Measurements from ENCODE around the gene TRIM51.
"Not testable (repeated sequence)": the region's sequence is repeated elsewhere in the genome, so short reads cannot be mapped to it uniquely, and the experiment has no call there.

Gene TRIM51, protein sequence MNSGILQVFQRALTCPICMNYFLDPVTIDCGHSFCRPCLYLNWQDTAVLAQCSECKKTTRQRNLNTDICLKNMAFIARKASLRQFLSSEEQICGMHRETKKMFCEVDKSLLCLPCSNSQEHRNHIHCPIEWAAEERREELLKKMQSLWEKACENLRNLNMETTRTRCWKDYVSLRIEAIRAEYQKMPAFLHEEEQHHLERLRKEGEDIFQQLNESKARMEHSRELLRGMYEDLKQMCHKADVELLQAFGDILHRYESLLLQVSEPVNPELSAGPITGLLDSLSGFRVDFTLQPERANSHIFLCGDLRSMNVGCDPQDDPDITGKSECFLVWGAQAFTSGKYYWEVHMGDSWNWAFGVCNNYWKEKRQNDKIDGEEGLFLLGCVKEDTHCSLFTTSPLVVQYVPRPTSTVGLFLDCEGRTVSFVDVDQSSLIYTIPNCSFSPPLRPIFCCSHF

DNA sequence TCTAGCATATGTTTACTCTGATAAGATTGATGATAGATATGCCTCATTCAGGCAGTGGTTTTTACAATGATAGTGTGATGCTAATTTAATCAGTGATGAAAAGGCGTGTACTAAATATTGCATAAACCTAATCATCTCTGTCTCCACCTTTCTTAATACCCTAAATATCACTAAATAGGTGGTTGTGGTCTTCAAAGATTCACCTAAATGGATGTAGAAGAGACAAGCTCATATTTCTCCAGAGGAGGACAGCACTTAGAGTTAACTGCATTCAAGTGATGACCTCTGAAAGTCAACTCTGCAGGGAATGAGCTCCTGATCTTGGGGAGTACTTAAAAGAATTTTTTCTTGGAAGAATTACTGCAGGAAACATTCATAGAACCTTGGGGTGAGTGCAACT, at the start of gene TRIM51:
TRIM51 (plus strand) TSS at position 301 of the 400 bp plus-strand sequence. CDS start 2,132 bp downstream, outside the sequence.
- H3K4me1 Mint-ChIP-seq (ENCODE audit: low read depth); H3K27ac Mint-ChIP-seq; H3K27me3 Mint-ChIP-seq; H3K4me3 Mint-ChIP-seq; H3K36me3 Mint-ChIP-seq (ENCODE audit: low read depth); H3K9me3 Mint-ChIP-seq: not testable (repeated sequence)

DNA sequence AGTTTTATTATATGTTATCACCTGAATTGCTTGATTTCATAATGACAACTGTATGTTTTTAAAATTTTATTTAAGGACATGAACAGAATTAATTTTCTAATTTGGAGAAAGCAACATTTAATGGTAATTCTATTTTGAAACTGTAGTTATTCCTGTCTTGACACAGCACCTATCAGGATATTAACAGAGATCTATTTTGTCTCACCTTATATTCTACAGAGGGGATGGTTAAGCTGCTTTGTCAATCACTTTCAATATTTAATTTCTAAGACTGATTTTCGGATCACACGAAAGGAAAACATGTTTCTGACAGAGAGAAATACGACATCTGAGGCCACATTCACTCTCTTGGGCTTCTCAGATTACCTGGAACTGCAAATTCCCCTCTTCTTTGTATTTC, 44.6 kb upstream of the TRIM51 start, which contains the start of gene OR5D16:
OR5D16 (plus strand) TSS at position 301 of the 400 bp plus-strand sequence; CDS start at position 301, 0 bp downstream.
- Mint-ChIP-seq H3K27me3 (no peaks in the 10 kb centered on the region), H3K36me3 (ENCODE audit: low read depth) (no peaks in the 10 kb centered on the region), H3K27ac (no peak within 1 kb of the TSS), H3K9me3 (peaks cover 19% of the 10 kb centered on the region), H3K4me1 (ENCODE audit: low read depth) (no peaks in the 10 kb centered on the region), H3K4me3 (no peak within 1 kb of the TSS)

DNA sequence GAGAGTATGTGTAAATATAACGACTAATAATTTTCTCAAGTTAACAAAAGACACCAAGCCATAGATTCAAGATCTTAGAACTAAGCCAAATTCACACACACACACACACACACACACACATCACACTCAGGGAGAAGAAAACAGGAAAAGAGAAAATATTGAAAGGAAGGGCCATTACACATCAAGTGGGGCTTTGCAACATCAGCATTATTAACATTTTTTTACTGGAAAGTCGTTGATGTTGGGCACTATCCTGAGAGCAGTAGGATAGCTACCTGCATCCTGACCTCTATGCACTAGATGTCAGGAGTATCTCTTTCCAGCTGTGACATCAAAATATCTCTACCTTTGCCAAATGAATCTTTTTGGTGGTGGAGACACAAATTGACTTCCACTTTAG, 35.6 kb upstream of the TRIM51 start:
- Mint-ChIP-seq H3K36me3 (ENCODE audit: low read depth) (no peaks in the 10 kb centered on the region), H3K9me3 (peaks cover 16% of the 10 kb centered on the region), H3K4me1 (ENCODE audit: low read depth) (no peaks in the 10 kb centered on the region), H3K27ac (no peak overlapping the region), H3K27me3 (no peaks in the 10 kb centered on the region), H3K4me3 (no peak overlapping the region)

DNA sequence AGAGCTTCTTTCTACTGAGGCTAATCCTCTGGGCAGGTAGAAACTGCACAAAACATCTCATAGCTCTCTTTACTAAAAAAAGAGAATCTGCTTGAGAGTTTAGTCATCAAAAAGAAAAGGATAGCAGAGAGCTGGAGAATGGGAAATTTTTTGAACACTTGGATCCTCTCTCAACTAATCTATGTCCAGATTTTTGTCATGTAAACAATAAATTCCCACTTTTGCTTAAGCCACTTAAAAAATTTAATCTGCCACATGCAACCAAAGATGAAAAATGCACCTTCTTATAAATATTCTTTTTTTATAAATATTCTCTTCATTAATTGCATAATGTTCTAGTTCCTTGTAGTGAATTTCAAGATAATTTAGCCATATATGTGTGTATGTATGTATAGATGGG, 34.1 kb upstream of the TRIM51 start:
- H3K27me3 Mint-ChIP-seq = no peaks in the 10 kb centered on the region
- no peak overlapping the region for H3K27ac Mint-ChIP-seq
- H3K4me1 Mint-ChIP-seq (ENCODE audit: low read depth) = no peaks in the 10 kb centered on the region
- peaks cover 25% of the 10 kb centered on the region for H3K9me3 Mint-ChIP-seq
- no peak overlapping the region for H3K4me3 Mint-ChIP-seq
- no peaks in the 10 kb centered on the region for H3K36me3 Mint-ChIP-seq (ENCODE audit: low read depth)

DNA sequence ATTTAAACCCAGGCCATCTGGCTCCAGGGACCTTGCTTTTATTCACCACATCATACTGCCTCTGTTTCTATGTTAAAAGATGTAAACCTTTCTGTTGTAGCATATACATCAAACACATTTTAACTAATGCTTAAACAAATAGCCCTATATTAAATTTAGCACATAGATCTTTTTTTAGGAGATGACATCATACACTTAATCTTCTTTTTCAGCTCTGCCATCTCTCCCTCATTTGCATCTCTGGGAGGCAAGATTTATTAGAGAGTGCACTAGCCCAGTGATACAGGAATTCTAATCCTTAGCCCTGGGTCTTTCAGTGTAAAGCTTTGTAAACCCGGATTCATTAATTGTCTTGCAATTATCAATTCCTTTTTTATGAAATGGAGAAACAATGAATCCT, 31.0 kb upstream of the TRIM51 start:
- H3K9me3 Mint-ChIP-seq = peaks cover 26% of the 10 kb centered on the region
- H3K4me1 Mint-ChIP-seq (ENCODE audit: low read depth) = no peaks in the 10 kb centered on the region
- no peak overlapping the region for H3K4me3 Mint-ChIP-seq
- H3K27ac Mint-ChIP-seq = no peak overlapping the region
- H3K36me3 Mint-ChIP-seq (ENCODE audit: low read depth) = no peaks in the 10 kb centered on the region
- H3K27me3 Mint-ChIP-seq = no peaks in the 10 kb centered on the region

DNA sequence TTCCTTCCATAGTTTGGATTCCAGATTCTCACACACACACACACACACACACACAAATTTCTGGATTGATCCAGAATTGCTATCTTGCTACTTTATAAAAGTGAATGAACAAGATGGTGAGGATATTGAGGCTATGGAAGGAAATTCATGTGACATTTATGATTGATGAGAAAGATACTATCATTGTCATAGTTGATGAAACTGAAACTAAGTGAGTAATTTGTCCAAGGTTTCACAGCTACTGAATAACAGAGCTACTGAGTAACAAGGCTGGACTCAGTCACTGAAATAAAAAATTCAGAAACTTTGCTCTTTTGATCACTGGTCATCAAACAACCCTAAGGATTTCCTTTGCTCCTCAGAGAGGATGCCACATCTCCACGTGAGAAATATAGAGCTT, 28.4 kb upstream of the TRIM51 start:
- no peaks in the 10 kb centered on the region for H3K4me1 Mint-ChIP-seq (ENCODE audit: low read depth)
- H3K4me3 Mint-ChIP-seq = no peak overlapping the region
- peaks cover 20% of the 10 kb centered on the region for H3K9me3 Mint-ChIP-seq
- no peak overlapping the region for H3K27ac Mint-ChIP-seq
- H3K36me3 Mint-ChIP-seq (ENCODE audit: low read depth) = no peaks in the 10 kb centered on the region
- H3K27me3 Mint-ChIP-seq = no peaks in the 10 kb centered on the region

DNA sequence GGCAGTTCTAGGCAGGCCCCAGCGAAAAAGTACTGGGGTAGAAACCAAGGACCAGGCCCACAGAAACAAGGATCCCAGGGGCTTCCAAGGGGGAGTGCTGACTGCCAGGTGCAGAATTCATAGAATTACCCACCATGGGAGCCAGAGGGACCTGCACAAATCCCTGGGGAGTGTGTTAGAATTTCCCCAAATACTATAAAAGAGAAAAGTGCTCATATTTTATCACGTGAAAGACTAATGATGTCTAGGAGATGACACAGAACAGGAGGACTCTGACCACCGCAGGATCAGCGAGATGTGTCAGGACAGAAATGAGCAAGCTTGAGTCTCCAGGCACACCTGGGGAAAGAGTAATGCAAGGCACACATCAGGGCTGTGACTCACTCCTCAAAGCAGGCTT, 15.7 kb upstream of the TRIM51 start:
- H3K9me3 Mint-ChIP-seq; H3K27me3 Mint-ChIP-seq; H3K27ac Mint-ChIP-seq; H3K36me3 Mint-ChIP-seq (ENCODE audit: low read depth); H3K4me3 Mint-ChIP-seq; H3K4me1 Mint-ChIP-seq (ENCODE audit: low read depth): not testable (repeated sequence)

DNA sequence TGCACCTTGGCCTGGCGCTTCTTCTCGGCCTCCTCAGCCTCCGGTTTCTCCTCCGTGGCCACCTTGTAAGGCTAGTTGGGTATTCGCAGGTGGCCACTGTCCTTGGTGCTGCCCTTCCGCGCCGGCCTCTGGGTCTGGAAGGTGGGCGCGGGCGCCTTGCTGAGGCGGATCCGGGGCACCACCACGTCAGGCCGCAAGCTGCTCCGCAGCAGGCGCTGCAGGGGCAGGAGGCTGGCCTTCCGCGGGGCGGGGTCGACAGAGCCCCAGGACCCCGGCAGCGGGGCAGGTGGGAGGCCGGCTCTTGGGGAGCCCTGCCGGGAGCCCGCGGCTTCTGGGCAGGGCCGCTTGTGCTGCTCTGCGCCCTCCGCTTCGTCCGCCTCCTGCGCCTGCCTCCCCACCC, 10.4 kb upstream of the TRIM51 start:
- H3K4me1 Mint-ChIP-seq (ENCODE audit: low read depth) = not testable (repeated sequence)

DNA sequence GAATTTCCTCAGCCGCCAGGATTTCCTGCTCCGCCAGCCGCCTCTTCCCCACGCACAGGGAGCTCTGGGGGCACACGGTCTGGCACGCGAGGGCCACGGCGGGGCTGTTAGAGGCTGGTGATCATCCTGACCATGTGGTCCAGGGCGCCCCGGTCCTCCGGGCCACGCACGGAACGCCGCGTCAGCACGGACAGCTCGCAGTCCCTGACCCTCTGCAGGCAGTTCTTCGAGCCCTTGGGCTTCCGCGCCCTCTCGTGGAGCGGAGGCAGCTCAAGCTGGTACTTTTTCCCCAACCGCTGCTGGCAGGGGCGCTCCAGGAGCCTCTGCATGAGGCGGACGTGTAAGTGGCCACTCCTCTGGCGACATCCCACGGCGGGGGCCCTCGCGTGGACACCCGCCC, 10.0 kb upstream of the TRIM51 start:
- H3K9me3 Mint-ChIP-seq; H3K27me3 Mint-ChIP-seq; H3K36me3 Mint-ChIP-seq (ENCODE audit: low read depth); H3K27ac Mint-ChIP-seq; H3K4me1 Mint-ChIP-seq (ENCODE audit: low read depth); H3K4me3 Mint-ChIP-seq: not testable (repeated sequence)

More for the DNA sequence above, 10.4 kb upstream of the TRIM51 start:
- H3K36me3 Mint-ChIP-seq (ENCODE audit: low read depth); H3K4me3 Mint-ChIP-seq; H3K9me3 Mint-ChIP-seq; H3K27me3 Mint-ChIP-seq; H3K27ac Mint-ChIP-seq: not testable (repeated sequence)

DNA sequence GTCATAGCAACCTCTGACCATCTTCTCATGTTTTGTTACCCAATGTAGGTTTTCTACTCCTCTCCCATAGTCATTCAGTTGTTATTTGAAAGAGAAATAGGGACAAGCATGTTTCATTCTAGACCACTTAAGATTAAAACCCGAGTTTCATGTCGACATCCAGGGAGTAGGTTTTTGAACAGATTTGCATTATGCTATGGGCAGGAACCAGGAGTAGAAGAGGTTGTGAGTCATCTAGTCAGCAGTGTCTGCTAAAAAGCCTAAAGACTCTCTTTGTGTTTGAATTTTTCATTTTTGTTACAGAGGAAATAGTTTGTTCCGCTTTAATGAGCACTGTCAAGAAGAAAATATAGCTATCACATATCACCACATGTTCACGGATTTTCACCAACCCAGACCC, 1.9 kb downstream of the TRIM51 start:
- H3K27ac Mint-ChIP-seq; H3K9me3 Mint-ChIP-seq; H3K4me1 Mint-ChIP-seq (ENCODE audit: low read depth); H3K36me3 Mint-ChIP-seq (ENCODE audit: low read depth); H3K27me3 Mint-ChIP-seq; H3K4me3 Mint-ChIP-seq: not testable (repeated sequence)

DNA sequence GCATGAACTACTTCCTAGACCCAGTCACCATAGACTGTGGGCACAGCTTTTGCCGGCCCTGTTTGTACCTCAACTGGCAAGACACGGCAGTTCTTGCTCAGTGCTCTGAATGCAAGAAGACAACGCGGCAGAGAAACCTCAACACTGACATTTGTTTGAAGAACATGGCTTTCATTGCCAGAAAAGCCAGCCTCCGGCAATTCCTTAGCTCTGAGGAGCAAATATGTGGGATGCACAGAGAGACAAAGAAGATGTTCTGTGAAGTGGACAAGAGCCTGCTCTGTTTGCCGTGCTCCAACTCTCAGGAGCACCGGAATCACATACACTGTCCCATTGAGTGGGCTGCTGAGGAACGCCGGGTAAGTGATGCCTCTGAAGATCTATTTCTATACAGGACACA, 2.4 kb downstream of the TRIM51 start:
- H3K27ac Mint-ChIP-seq; H3K4me3 Mint-ChIP-seq; H3K27me3 Mint-ChIP-seq; H3K9me3 Mint-ChIP-seq; H3K36me3 Mint-ChIP-seq (ENCODE audit: low read depth); H3K4me1 Mint-ChIP-seq (ENCODE audit: low read depth): not testable (repeated sequence)

DNA sequence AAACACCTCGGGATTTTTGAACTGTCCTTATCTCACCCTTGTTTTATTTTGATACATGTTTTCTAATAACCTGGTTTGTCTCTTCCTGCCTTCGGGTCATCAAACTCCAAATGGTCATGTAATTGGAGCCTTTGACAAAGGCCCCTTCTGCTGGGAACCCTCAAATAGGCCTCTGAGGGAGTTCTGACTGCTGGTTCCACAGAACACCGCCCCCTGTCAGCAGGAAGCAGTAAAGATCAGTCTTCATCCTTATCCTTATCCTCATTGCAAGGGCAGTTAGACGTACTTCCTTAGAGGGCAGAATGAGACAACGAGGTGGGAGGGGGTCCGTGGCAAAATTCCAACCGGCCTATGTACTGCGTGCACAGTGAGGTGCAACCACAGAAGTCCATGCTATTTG, 12.1 kb downstream of the TRIM51 start:
- Mint-ChIP-seq H3K9me3 (peaks cover 8% of the 10 kb centered on the region), H3K4me1 (ENCODE audit: low read depth) (no peaks in the 10 kb centered on the region), H3K4me3 (no peak overlapping the region), H3K27me3 (no peaks in the 10 kb centered on the region), H3K36me3 (ENCODE audit: low read depth) (no peaks in the 10 kb centered on the region), H3K27ac (no peak overlapping the region)

DNA sequence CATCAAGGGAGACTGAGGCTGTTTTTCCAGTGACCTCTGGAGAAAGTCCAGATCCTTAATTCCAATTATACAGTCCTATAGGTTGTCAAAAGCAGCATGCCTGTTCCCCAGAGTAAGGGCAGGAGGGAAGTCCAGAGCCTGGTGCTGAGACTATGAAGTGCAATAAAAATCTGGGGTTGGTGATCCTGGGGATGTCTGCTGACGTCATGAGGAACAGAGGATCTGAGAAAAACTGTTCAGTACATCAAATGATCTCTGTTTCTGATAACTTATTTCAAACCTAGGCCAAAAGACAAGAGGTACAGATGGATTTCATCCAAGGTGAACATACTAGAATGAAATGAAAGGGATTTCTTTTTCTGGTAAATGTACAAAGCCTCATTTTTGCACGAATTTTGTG, 19.2 kb downstream of the TRIM51 start:
- H3K27me3 Mint-ChIP-seq = no peaks in the 10 kb centered on the region
- no peak overlapping the region for H3K27ac Mint-ChIP-seq
- H3K36me3 Mint-ChIP-seq (ENCODE audit: low read depth) = no peaks in the 10 kb centered on the region
- H3K4me3 Mint-ChIP-seq = no peak overlapping the region
- H3K9me3 Mint-ChIP-seq = peaks cover 4% of the 10 kb centered on the region
- no peaks in the 10 kb centered on the region for H3K4me1 Mint-ChIP-seq (ENCODE audit: low read depth)

DNA sequence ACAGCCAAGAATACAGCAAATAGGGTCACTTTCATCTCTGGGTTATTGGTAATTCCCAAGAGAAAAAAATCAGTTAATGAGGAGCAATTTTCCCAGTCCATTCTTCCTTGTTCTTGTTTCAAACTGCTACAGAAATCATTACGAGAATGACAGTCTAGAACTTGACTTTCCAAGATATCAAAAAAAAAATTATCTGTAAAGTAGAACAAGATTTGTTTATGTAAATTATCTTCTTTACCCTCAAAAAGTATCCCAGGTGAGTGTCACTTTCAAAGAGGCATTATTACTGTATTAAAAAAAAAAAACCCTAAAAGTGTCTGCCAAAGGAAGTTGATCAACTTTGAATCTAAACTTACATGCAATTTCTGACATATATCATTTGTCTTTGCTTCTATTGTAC, 31.4 kb downstream of the TRIM51 start, which contains the start of gene OR5W2:
OR5W2 (minus strand) TSS at position 101 of the 400 bp plus-strand sequence; CDS start at position 101, 0 bp downstream.
- Mint-ChIP-seq H3K27me3 (no peaks in the 10 kb centered on the region), H3K9me3 (peaks cover 14% of the 10 kb centered on the region), H3K4me3 (no peak within 1 kb of the TSS), H3K27ac (no peak within 1 kb of the TSS), H3K36me3 (ENCODE audit: low read depth) (no peaks in the 10 kb centered on the region), H3K4me1 (ENCODE audit: low read depth) (no peaks in the 10 kb centered on the region)

DNA sequence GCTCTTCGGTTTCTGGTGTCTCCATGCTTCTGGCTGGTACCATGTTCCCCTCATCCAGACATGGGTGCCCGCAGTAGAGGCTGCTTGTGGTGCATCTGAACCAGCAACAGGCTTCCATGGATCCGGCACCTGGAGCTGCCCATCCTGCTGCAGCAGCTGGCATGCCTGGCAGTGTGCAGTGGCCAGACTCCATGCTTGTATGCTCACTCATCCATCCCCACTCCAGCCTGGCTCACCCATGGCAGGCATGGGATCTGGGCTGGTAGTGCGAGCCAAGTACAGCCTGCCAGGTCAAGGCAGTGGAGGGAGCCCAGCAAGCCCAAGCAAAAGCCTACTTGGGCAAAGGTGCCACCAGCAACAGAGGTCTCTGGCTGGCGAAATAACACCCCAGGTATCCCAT, 37.4 kb downstream of the TRIM51 start:
- Mint-ChIP-seq H3K4me1 (ENCODE audit: low read depth) (no peaks in the 10 kb centered on the region), H3K9me3 (peaks cover 21% of the 10 kb centered on the region), H3K27me3 (no peaks in the 10 kb centered on the region), H3K4me3 (no peak overlapping the region), H3K27ac (no peak overlapping the region), H3K36me3 (ENCODE audit: low read depth) (no peaks in the 10 kb centered on the region)

DNA sequence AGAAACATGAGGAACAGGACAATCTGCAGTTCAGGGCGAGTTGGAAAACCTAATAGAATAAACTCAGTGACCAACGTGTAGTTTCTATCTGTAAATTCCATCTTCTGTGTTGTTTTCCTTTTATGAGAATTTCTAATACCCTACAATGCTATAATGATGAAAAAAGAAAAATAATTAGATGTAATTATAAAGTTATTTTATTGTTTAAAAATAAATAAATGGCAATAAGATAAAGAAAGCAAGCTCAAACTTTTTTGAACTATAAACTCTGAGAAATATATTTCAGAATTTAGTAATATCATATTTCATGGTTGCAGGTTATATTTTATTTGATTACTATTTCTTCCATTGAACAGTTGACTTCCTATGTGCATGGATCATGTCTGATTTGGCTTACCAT, 53.2 kb downstream of the TRIM51 start, which contains the start of gene OR5I1:
OR5I1 (minus strand) TSS at position 101 of the 400 bp plus-strand sequence; CDS start at position 101, 0 bp downstream.
- Mint-ChIP-seq H3K9me3 (peaks cover 7% of the 10 kb centered on the region), H3K36me3 (ENCODE audit: low read depth) (no peaks in the 10 kb centered on the region), H3K4me1 (ENCODE audit: low read depth) (no peaks in the 10 kb centered on the region), H3K27me3 (no peaks in the 10 kb centered on the region), H3K27ac (no peak within 1 kb of the TSS), H3K4me3 (no peak within 1 kb of the TSS)
